NB4 (cell line): ENCODE data around the gene ZNF816.

ENCODE experiments used
- POLR2A ChIP-seq: IDR thresholded peaks from 2 replicates; pipeline ENCODE4 v1.6.1; 2011; ENCODE audit warnings: mild to moderate bottlenecking; ENCODE audit not compliant: insufficient read length; ENCODE audit errors: extremely low read depth
- TF ChIP-seq, protein P1 (sequence below): IDR thresholded peaks from one replicate; pipeline ENCODE4 v1.5.1; 2012; ENCODE audit warnings: low read depth, low read length
- TF ChIP-seq, protein P2 (sequence below): IDR thresholded peaks from 2 replicates; pipeline ENCODE4 v1.6.1; 2011; ENCODE audit warnings: low read depth, low read length

DNA sequence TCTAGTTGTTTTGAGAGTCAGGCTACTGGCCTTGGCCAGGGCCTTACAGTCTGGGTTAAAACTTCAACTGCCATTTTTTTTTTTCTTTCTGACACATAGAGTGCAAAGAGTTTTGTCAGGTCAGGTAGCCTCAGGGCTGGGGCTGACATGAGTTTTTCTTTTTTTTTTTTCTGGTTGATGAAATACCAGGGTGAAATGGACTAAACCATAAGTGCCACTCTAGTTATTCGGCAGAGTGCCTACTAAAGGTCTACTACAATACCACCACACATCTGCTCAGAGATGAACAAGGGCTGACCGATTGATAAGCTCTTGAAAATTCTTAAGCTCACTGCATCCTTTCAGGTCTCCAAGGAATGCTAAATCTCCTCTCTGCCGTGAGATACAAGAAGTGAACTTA, 60.8 kb downstream of the ZNF816 start:
- TF ChIP-seq, protein P1, sequence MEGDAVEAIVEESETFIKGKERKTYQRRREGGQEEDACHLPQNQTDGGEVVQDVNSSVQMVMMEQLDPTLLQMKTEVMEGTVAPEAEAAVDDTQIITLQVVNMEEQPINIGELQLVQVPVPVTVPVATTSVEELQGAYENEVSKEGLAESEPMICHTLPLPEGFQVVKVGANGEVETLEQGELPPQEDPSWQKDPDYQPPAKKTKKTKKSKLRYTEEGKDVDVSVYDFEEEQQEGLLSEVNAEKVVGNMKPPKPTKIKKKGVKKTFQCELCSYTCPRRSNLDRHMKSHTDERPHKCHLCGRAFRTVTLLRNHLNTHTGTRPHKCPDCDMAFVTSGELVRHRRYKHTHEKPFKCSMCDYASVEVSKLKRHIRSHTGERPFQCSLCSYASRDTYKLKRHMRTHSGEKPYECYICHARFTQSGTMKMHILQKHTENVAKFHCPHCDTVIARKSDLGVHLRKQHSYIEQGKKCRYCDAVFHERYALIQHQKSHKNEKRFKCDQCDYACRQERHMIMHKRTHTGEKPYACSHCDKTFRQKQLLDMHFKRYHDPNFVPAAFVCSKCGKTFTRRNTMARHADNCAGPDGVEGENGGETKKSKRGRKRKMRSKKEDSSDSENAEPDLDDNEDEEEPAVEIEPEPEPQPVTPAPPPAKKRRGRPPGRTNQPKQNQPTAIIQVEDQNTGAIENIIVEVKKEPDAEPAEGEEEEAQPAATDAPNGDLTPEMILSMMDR: no peak
- TF ChIP-seq POLR2A: no peak
- TF ChIP-seq, protein P2, sequence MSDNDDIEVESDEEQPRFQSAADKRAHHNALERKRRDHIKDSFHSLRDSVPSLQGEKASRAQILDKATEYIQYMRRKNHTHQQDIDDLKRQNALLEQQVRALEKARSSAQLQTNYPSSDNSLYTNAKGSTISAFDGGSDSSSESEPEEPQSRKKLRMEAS: no peak
